Uterus (tissue), 4 donors: ENCODE results near the gene PRSS27. TPM values are rescaled to one million over a fixed set of nuclear protein-coding genes. Genes with fewer than 3 reads are reported as not detected.
A peak's percentile ranks its signal among the peaks of the same experiment; 100 is the strongest.
"Not testable (repeated sequence)": the region's sequence is repeated elsewhere in the genome, so short reads cannot be mapped to it uniquely, and the experiment has no call there.

Experiments used
- DNase-seq, 2 donors: peaks; one replicate each; pipeline ENCODE4 v3.0.0-alpha.2; 2019 to 2020
- H3K27ac ChIP-seq, 2 donors: fragments of 200-600 bp; sonication (generic); 1 replicate in 1 of 2; 2 replicates in 1 of 2; pipeline ENCODE4 v1.5.1; 2016 to 2018
- H3K27me3 ChIP-seq, 2 donors: fragments of 200-600 bp; sonication (generic); one replicate each; pipeline ENCODE4 v1.5.1; 2018 to 2019; ENCODE audit warnings: control low read depth in 1 of 2
- H3K36me3 ChIP-seq, 2 donors: fragments of 200-600 bp; sonication (generic); one replicate each; pipeline ENCODE4 v1.5.1; 2019; ENCODE audit warnings: control low read depth in 1 of 2
- H3K4me1 ChIP-seq, 2 donors: fragments of 200-600 bp; sonication (generic); one replicate each; pipeline ENCODE4 v1.5.1; 2018 to 2019; ENCODE audit warnings: control low read depth in 1 of 2
- H3K4me3 ChIP-seq, 2 donors: fragments of 200-600 bp; sonication (generic); 1 replicate in 1 of 2; 2 replicates in 1 of 2; pipeline ENCODE4 v1.5.1; 2018 to 2019; ENCODE audit warnings: mild to moderate bottlenecking in 1 of 2
- H3K9me3 ChIP-seq, 2 donors: fragments of 200-600 bp; sonication (generic); one replicate each; pipeline ENCODE4 v1.5.1; 2019; ENCODE audit warnings: control low read depth in 1 of 2
- CTCF ChIP-seq, 4 experiments: fragments of 200-600 bp in 2 of 4; fragments of 450-650 bp in 2 of 4; sonication (generic) in 2 of 4; IDR thresholded peaks; one replicate each; pipeline ENCODE4 v1.5.1; 2016 to 2019; ENCODE audit warnings: antibody characterized with exemption in 4 of 4, mild to moderate bottlenecking in 2 of 4, moderate library complexity in 1 of 4
- POLR2A ChIP-seq, 2 donors: fragments of 450-650 bp; IDR thresholded peaks; one replicate each; pipeline ENCODE4 v1.6.1; 2016; ENCODE audit warnings: antibody characterized with exemption in 2 of 2, mild to moderate bottlenecking in 1 of 2, moderate library complexity in 1 of 2
- intact Hi-C: fragments of 100-400 bp; cut with DNase I; formaldehyde crosslinking; loops from one replicate; pipeline ENCODE4 v1.15.1; 2023; ENCODE audit warnings: low total_unique reads
- total RNA-seq, 4 donors: library from RNA; depleted of rRNA in 3 of 4; stranded (reverse); fragments of >200 nt in 3 of 4; gene quantifications; one replicate each; pipeline versions ENCODE4 v1.1.0 to v1.2.4, GENCODE V29; 2014 to 2023
- donor health status: DM: yes; HTN: yes; CAD: no.

Gene PRSS27
- total RNA-seq, 4 donors from 2014 or later, result 0.83 to 1.3 TPM; not detected in 2

- intact Hi-C loops, result no loop called here
- DNase-seq, result no peak
- Histone ChIP-seq H3K27me3 (no peaks in the 10 kb centered on the region), H3K36me3 (no peaks in the 10 kb centered on the region), H3K9me3 (no peaks in the 10 kb centered on the region), H3K4me1 (no peaks in the 10 kb centered on the region), H3K27ac (no peak overlapping the region), H3K4me3 (no peak overlapping the region)
- TF ChIP-seq CTCF (IDR thresholded peaks at IDR 0.05) (no peak), POLR2A (IDR thresholded peaks at IDR 0.05) (no peak)
Observed at GRCh38 chr16:2726923-2727322, 6.9 kb upstream of the PRSS27 start.

- H3K27me3 ChIP-seq, result no peaks in the 10 kb centered on the region
- no peaks in the 10 kb centered on the region for H3K4me1 ChIP-seq
- no peak overlapping the region for H3K4me3 ChIP-seq
- DNase-seq, result no peak
- no peaks in the 10 kb centered on the region for H3K9me3 ChIP-seq
- no peaks in the 10 kb centered on the region for H3K36me3 ChIP-seq
- no peak for TF ChIP-seq CTCF (IDR thresholded peaks at IDR 0.05)
- TF ChIP-seq POLR2A (IDR thresholded peaks at IDR 0.05), result no peak
- intact Hi-C loops, result no loop called here
- no peak overlapping the region for H3K27ac ChIP-seq
Observed at GRCh38 chr16:2724816-2725348, 4.9 kb upstream of the PRSS27 start.

- Histone ChIP-seq H3K4me3 (no peak overlapping the region), H3K36me3 (no peaks in the 10 kb centered on the region), H3K9me3 (no peaks in the 10 kb centered on the region), H3K27me3 (no peaks in the 10 kb centered on the region), H3K27ac (no peak overlapping the region), H3K4me1 (no peaks in the 10 kb centered on the region)
- no peak for DNase-seq
- intact Hi-C loops, result no loop called here
- TF ChIP-seq CTCF (IDR thresholded peaks at IDR 0.05) (no peak), POLR2A (IDR thresholded peaks at IDR 0.05) (no peak)
Observed at GRCh38 chr16:2724088-2724676, 4.2 kb upstream of the PRSS27 start.

DNA sequence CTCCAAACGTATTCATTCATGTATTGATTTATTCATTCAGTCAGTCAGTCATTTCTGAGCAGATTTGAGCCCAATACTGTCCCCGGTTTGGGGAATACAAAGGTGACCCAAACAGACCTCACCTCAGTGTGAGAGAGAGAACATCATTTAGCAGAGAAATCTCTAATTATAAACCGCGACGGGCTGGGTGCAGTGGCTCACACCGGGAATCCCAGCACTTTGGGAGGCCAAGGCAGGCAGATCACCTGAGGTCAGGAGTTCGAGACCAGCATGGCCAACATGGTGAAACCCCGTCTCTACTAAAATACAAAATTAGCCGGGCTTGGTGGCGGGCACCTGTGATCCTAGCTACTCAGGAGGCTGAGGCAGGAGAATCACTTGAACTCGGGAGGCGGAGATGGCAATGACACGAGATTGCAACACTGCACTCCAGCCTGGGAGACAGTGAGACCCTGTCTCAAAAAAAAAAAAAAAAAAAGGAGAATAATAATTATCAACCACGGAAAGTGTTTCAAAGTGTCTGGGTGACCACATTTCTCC is 1.7 kb upstream of the PRSS27 start:
- DNase-seq, H3K36me3 ChIP-seq, H3K9me3 ChIP-seq, H3K4me1 ChIP-seq, H3K27me3 ChIP-seq, intact Hi-C loops: not testable (repeated sequence)
- Histone ChIP-seq H3K27ac (peak overlapping the region; percentile 51 to 72), H3K4me3 (peak overlapping the region; percentile 42 to 56)

DNA sequence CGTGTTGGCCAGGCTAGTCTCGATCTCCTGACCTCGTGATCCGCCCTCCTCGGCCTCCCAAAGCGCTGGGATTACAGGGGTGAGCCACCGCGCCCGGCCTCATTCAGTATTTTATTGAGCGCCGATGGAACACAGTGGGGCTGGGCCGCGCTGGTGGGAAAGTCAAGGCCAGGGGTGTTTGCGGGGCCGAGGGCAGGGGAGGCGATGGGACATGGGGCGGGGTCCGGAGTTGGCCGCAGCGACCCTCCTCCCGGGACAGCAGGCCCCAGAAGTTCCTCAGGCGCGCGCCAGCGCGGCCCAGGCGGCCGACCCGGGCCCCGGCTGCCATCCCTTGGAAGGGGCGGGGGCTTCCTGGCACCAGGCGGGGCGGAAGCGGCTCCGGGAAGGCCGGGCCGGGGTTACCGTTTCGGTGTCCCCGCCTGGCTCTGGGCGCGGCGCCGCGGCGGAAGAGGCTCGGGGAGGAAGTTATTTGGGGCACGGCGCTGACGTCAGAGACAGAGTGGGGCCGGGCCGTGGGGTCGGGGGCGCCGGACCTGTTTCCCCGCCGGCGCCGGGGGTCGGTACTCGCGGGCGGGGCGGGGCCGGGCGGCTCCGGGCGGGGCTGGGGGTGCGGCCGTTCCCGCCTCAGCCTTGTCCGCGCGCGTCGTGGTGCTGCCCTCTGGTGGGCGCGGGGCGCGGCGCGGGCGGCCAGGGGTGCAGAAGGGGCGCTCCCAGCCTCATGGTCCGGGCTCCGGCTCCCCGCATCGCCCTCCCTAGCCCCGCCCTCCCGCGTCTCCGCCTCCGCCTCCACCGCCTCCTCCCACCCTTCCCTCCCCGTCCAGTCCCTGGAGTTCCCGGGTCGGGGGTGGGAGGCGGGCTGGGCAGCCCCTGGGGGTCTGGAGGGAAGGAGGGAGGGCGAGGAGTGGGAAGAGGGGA is 952 bp upstream of the PRSS27 start:
- intact Hi-C loops, result no loop called here
- H3K9me3 ChIP-seq, result no peaks in the 10 kb centered on the region
- TF ChIP-seq POLR2A (IDR thresholded peaks at IDR 0.05) (peak in 1 of 2 donors; percentile 45), CTCF (IDR thresholded peaks at IDR 0.05) (peak; percentile 36 to 91 (median 64))
- no peaks in the 10 kb centered on the region for H3K36me3 ChIP-seq
- DNase-seq, result peak; percentile 80 to 81
- H3K4me3 ChIP-seq, result peak overlapping the region; percentile 42 to 56
- peak overlapping the region; percentile 51 to 72 for H3K27ac ChIP-seq
- no peaks in the 10 kb centered on the region for H3K27me3 ChIP-seq
- H3K4me1 ChIP-seq, result no peaks in the 10 kb centered on the region
